Measurements from ENCODE around the gene SND1. TPM values are rescaled to one million over a fixed set of nuclear protein-coding genes. Genes with fewer than 3 reads are reported as not detected.

The SND1 gene
- total RNA-seq, 4 donors from 2014 or later = 84.2 to 98.8 (median 93.4) TPM

DNA sequence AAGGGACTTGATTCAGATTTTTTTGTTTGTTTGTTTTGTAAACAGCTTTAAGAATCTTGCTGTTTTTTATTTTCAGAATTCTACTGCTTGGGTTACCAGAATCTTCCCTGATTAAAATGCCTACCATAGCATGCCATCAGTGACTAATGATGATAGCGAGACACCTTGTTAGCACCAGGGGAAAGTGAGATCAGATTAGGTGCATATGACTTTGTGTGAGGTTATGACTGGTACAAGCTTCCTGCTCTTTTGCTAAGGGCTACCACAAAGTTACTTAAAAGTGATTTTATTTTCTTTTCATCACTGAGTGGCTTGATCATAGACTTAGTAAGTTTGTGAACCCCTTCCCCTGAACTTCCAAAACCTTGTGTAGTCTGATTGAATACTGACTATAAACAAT lies 93.5 kb downstream of the SND1 start:
- intact Hi-C loops (cut with DNase I) = no loop called here
- peaks cover 0 to 15% (median 0%) of the 10 kb centered on the region in 3 donors for H3K36me3 ChIP-seq
- TF ChIP-seq POLR2A (IDR thresholded peaks at IDR 0.05) (no peak), CTCF (IDR thresholded peaks at IDR 0.05) (no peak)
- no peak overlapping the region for H3K27ac ChIP-seq
- H3K9me3 ChIP-seq = no peaks in the 10 kb centered on the region
- 79 to 83% methylated on average over 1 of the region's 1 CpG for WGBS, 2 donors
- H3K4me3 ChIP-seq = no peak overlapping the region
- no peaks in the 10 kb centered on the region for H3K4me1 ChIP-seq
- H3K27me3 ChIP-seq = no peaks in the 10 kb centered on the region
- DNase-seq = no peak

- no peak overlapping the region for H3K4me3 ChIP-seq
- no peaks in the 10 kb centered on the region for H3K9me3 ChIP-seq
- no peaks in the 10 kb centered on the region for H3K27me3 ChIP-seq
- peaks cover 0 to 13% (median 3%) of the 10 kb centered on the region in 3 donors for H3K4me1 ChIP-seq
- intact Hi-C loops (cut with DNase I) = no loop called here
- 62 to 86% methylated on average over 4 of the region's 4 CpGs for WGBS, 2 donors
- no peak for TF ChIP-seq CTCF (IDR thresholded peaks at IDR 0.05)
- TF ChIP-seq POLR2A (IDR thresholded peaks at IDR 0.05) = no peak
- H3K27ac ChIP-seq = no peak overlapping the region
- H3K36me3 ChIP-seq = no peaks in the 10 kb centered on the region
- DNase-seq = no peak
These were observed 99.1 kb downstream of the SND1 start for GRCh38 chr7:127751062-127751461.

DNA sequence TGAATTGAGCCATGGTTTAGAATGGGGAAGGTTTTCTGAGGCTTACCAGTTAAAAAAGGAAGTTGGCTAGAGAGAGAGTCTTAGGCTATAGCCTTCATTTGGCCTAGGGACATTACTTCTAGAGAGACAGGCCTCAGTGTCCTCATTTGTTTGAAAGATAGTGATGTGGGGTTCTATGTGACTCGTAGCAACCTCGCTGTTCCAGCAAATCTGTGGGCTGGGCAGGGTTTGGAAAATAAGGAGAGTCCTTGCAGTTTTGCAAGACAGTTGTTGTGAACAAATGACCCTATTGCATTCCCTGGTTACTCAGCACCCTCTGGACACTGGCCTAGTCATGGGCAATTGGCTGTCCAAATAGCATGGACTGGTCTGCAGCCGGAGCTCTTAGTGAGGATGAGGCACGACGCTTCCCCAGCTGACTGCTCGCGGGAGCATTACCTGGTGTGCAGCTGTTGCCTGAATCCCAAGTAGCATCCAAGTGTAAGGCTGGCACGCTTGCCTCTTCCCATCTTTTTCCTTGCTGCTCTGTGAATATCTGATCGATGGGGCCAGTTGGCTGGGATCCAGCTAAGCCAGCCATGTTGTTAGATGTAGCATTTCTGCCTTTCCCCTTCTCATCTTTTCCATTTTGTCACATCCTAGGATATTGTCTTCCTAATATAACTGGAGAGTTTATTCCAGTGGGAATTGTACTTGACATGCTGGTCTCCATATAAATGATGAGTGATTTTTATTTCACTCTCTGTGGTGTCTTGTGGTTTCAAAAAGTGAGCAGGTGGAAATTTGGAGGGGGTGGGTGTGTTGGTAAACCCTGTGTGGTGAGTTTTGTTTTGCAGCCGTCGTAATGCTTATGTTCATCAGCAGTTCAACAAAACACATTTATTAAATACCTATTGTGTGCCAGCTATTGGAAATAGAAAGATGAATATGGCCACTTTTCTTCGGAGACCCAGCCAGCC lies 99.8 kb downstream of the SND1 start:
- no peak for TF ChIP-seq CTCF (IDR thresholded peaks at IDR 0.05)
- TF ChIP-seq POLR2A (IDR thresholded peaks at IDR 0.05) = no peak
- no peak overlapping the region for H3K27ac ChIP-seq
- no peaks in the 10 kb centered on the region for H3K36me3 ChIP-seq
- no peak for DNase-seq
- H3K9me3 ChIP-seq = no peaks in the 10 kb centered on the region
- H3K27me3 ChIP-seq = no peaks in the 10 kb centered on the region
- no peak overlapping the region for H3K4me3 ChIP-seq
- intact Hi-C loops (cut with DNase I) = no loop called here
- WGBS, 2 donors = 83 to 88% methylated on average over 9 to 10 of the region's 12 CpGs
- H3K4me1 ChIP-seq = peaks cover 0 to 13% (median 3%) of the 10 kb centered on the region in 3 donors

- H3K27me3 ChIP-seq = no peaks in the 10 kb centered on the region
- TF ChIP-seq POLR2A (IDR thresholded peaks at IDR 0.05) = no peak
- TF ChIP-seq CTCF (IDR thresholded peaks at IDR 0.05) = no peak
- H3K4me3 ChIP-seq = no peak overlapping the region
- no peak for DNase-seq
- peaks cover 0 to 13% (median 3%) of the 10 kb centered on the region in 3 donors for H3K4me1 ChIP-seq
- H3K9me3 ChIP-seq = no peaks in the 10 kb centered on the region
- intact Hi-C loops (cut with DNase I) = no loop called here
- WGBS, 2 donors = 82 to 94% methylated on average over 1 of the region's 1 CpG
- H3K27ac ChIP-seq = no peak overlapping the region
- no peaks in the 10 kb centered on the region for H3K36me3 ChIP-seq
These were observed 100.8 kb downstream of the SND1 start for GRCh38 chr7:127752829-127753228.

GRCh38 chr7:127754457-127754856 lies 102.5 kb downstream of the SND1 start:
- Histone ChIP-seq H3K27ac (no peak overlapping the region), H3K4me1 (peaks cover 0 to 13% (median 3%) of the 10 kb centered on the region in 3 donors), H3K4me3 (no peak overlapping the region), H3K27me3 (no peaks in the 10 kb centered on the region), H3K9me3 (no peaks in the 10 kb centered on the region), H3K36me3 (no peaks in the 10 kb centered on the region)
- intact Hi-C loops (cut with DNase I) = no loop called here
- DNase-seq = no peak
- TF ChIP-seq CTCF (IDR thresholded peaks at IDR 0.05) = no peak
- no peak for TF ChIP-seq POLR2A (IDR thresholded peaks at IDR 0.05)

Measured in esophagus squamous epithelium (tissue), 5 donors.